Brain microvascular endothelial cell (primary cell): ENCODE results near the gene GPNMB.
"Not testable (repeated sequence)": the region's sequence is repeated elsewhere in the genome, so short reads cannot be mapped to it uniquely, and the experiment has no call there.

Experiments
- DNase-seq: peaks from one replicate; pipeline ENCODE4 v3.0.0-alpha.2; 2020
- H3K27ac ChIP-seq: fragments of 250-450 bp; sonication (Bioruptor Pico); 2 replicates; pipeline ENCODE4 v1.5.1; 2020; ENCODE audit warnings: mild to moderate bottlenecking, moderate library complexity
- H3K27me3 ChIP-seq: fragments of 250-450 bp; sonication (Bioruptor Pico); replicated peaks from 2 replicates; pipeline ENCODE4 v1.5.1; 2020; ENCODE audit warnings: mild to moderate bottlenecking
- H3K36me3 ChIP-seq: fragments of 250-450 bp; sonication (Bioruptor Pico); replicated peaks from 2 replicates; pipeline ENCODE4 v1.5.1; 2020; ENCODE audit warnings: mild to moderate bottlenecking
- H3K4me3 ChIP-seq: 2 replicates; pipeline ENCODE4 v1.5.1; 2011; ENCODE audit warnings: low read depth, mild to moderate bottlenecking, control low read depth, low read length, moderate library complexity
- CTCF ChIP-seq: IDR thresholded peaks from 2 replicates; pipeline ENCODE4 v1.5.1; 2011; ENCODE audit warnings: low read depth, mild to moderate bottlenecking, moderate library complexity, low read length, control low read depth, inconsistent platforms; ENCODE audit errors: missing control alignments
- in situ Hi-C: cut with HindIII; loops from 2 replicates; pipeline ENCODE4 v1.10.0; 2017; ENCODE audit warnings: low sequenced_read_pairs, low pct_ligation_motif_present

Gene GPNMB

GRCh38 chr7:23220690-23221305, 25.8 kb upstream of the GPNMB start:
- no peak for DNase-seq
- Histone ChIP-seq H3K4me3 (no peak overlapping the region), H3K36me3 (no peaks in the 10 kb centered on the region), H3K27ac (no peak overlapping the region), H3K27me3 (no peaks in the 10 kb centered on the region)
- no peak for TF ChIP-seq CTCF
- in situ Hi-C loops = no loop called here

- in situ Hi-C loops = no loop called here
- no peak for DNase-seq
- Histone ChIP-seq H3K36me3 (no peaks in the 10 kb centered on the region), H3K4me3 (no peak overlapping the region), H3K27ac (no peak overlapping the region), H3K27me3 (no peaks in the 10 kb centered on the region)
- no peak for TF ChIP-seq CTCF
These were observed 24.0 kb upstream of the GPNMB start for GRCh38 chr7:23222439-23223030.

GRCh38 chr7:23224364-23224763, 22.2 kb upstream of the GPNMB start:
- H3K36me3 ChIP-seq, H3K27me3 ChIP-seq, DNase-seq, H3K27ac ChIP-seq, H3K4me3 ChIP-seq, in situ Hi-C loops: not testable (repeated sequence)

- no peak for TF ChIP-seq CTCF
- Histone ChIP-seq H3K4me3 (no peak overlapping the region), H3K27ac (no peak overlapping the region), H3K27me3 (no peaks in the 10 kb centered on the region), H3K36me3 (no peaks in the 10 kb centered on the region)
- in situ Hi-C loops = no loop called here
- no peak for DNase-seq
These were observed 19.6 kb upstream of the GPNMB start for GRCh38 chr7:23226844-23227450.

GRCh38 chr7:23228412-23228811, 18.2 kb upstream of the GPNMB start:
- Histone ChIP-seq H3K36me3 (no peaks in the 10 kb centered on the region), H3K27me3 (no peaks in the 10 kb centered on the region), H3K4me3 (no peak overlapping the region), H3K27ac (no peak overlapping the region)
- in situ Hi-C loops = no loop called here
- TF ChIP-seq CTCF = no peak
- DNase-seq = no peak

- no peak overlapping the region for H3K27ac ChIP-seq
- in situ Hi-C loops = no loop called here
These were observed 15.9 kb upstream of the GPNMB start for GRCh38 chr7:23230641-23231101.

More at GRCh38 chr7:23230641-23231101, 15.9 kb upstream of the GPNMB start:
- H3K27me3 ChIP-seq = no peaks in the 10 kb centered on the region
- no peak overlapping the region for H3K4me3 ChIP-seq
- no peak for TF ChIP-seq CTCF
- H3K36me3 ChIP-seq = no peaks in the 10 kb centered on the region
- DNase-seq = no peak
